ENCODE data around the gene SLC38A1.
A peak's percentile ranks its signal among the peaks of the same experiment; 100 is the strongest.

The SLC38A1 gene

GRCh38 chr12:46268583-46269428 lies at the start of gene SLC38A1:
TSS of gene SLC38A1 (minus strand) at chr12:46269043. CDS start at chr12:46239800, 29,243 bp downstream.
- no peak for TF ChIP-seq CTCF (conservative IDR thresholded peaks at IDR 0.05; ENCODE audit: low read depth, low read length)
- peak within 1 kb of the TSS; percentile 93 for H3K4me3 ChIP-seq (ENCODE audit: low read length)
- DNase-seq (ENCODE audit: low read depth): peak; percentile 55

GRCh38 chr12:46318037-46318436 lies 49.2 kb upstream of the SLC38A1 start:
- H3K4me3 ChIP-seq (ENCODE audit: low read length): no peak overlapping the region
- no peak for TF ChIP-seq CTCF (conservative IDR thresholded peaks at IDR 0.05; ENCODE audit: low read depth, low read length)
- DNase-seq (ENCODE audit: low read depth): no peak

GRCh38 chr12:46304070-46304469 lies 35.2 kb upstream of the SLC38A1 start:
- no peak for DNase-seq (ENCODE audit: low read depth)
- TF ChIP-seq CTCF (conservative IDR thresholded peaks at IDR 0.05; ENCODE audit: low read depth, low read length): no peak
- H3K4me3 ChIP-seq (ENCODE audit: low read length): no peak overlapping the region

GRCh38 chr12:46303039-46303666 lies 34.3 kb upstream of the SLC38A1 start:
- H3K4me3 ChIP-seq (ENCODE audit: low read length): no peak overlapping the region
- DNase-seq (ENCODE audit: low read depth): no peak
- TF ChIP-seq CTCF (conservative IDR thresholded peaks at IDR 0.05; ENCODE audit: low read depth, low read length): peak; percentile 61

- H3K4me3 ChIP-seq (ENCODE audit: low read length): no peak overlapping the region
- TF ChIP-seq CTCF (conservative IDR thresholded peaks at IDR 0.05; ENCODE audit: low read depth, low read length): no peak
- DNase-seq (ENCODE audit: low read depth): no peak
These were observed 32.1 kb upstream of the SLC38A1 start for GRCh38 chr12:46300910-46301309.

GRCh38 chr12:46299851-46300250 lies 31.0 kb upstream of the SLC38A1 start:
- TF ChIP-seq CTCF (conservative IDR thresholded peaks at IDR 0.05; ENCODE audit: low read depth, low read length): no peak
- no peak overlapping the region for H3K4me3 ChIP-seq (ENCODE audit: low read length)
- DNase-seq (ENCODE audit: low read depth): no peak

- no peak overlapping the region for H3K4me3 ChIP-seq (ENCODE audit: low read length)
- no peak for TF ChIP-seq CTCF (conservative IDR thresholded peaks at IDR 0.05; ENCODE audit: low read depth, low read length)
- DNase-seq (ENCODE audit: low read depth): no peak
These were observed 29.4 kb upstream of the SLC38A1 start for GRCh38 chr12:46298261-46298660.
